HepG2 (cell line): Measurements from ENCODE around the gene PPM1F.

Experiments
- CREB1 ChIP-seq, 2 experiments: fragments of 450-650 bp in 1 of 2; IDR thresholded peaks; 2 replicates each; pipeline ENCODE4 v1.6.1; 2016 to 2017; ENCODE audit warnings: control low read depth in 1 of 2, mild to moderate bottlenecking in 1 of 2, missing compliant biosample characterization in 1 of 2, missing genetic modification characterization in 1 of 2
- HMG20A ChIP-seq: IDR thresholded peaks from 2 replicates; pipeline ENCODE4 v1.6.1; 2016; ENCODE audit warnings: borderline replicate concordance
- MAFF ChIP-seq: IDR thresholded peaks from 2 replicates; pipeline ENCODE4 v1.6.1; 2011; ENCODE audit warnings: low read depth, low read length, improper control_type of control experiment
- NCOA5 ChIP-seq: sonication (generic); formaldehyde crosslinking; IDR thresholded peaks from 2 replicates; pipeline ENCODE4 v1.4.0; 2020; ENCODE audit warnings: missing genetic modification reagents
- RFX1 ChIP-seq: fragments of 450-650 bp; IDR thresholded peaks from 2 replicates; pipeline ENCODE4 v1.6.1; 2017
- ZNF253 ChIP-seq: sonication (generic); formaldehyde crosslinking; IDR thresholded peaks from 2 replicates; pipeline ENCODE4 v1.8.0; 2022; ENCODE audit warnings: mild to moderate bottlenecking, missing genetic modification reagents, borderline replicate concordance
- ZNF326 ChIP-seq: sonication (generic); formaldehyde crosslinking; IDR thresholded peaks from 2 replicates; pipeline ENCODE4 v1.4.0; 2020; ENCODE audit warnings: missing genetic modification reagents, borderline replicate concordance
- TF ChIP-seq, protein P1 (sequence below): sonication (generic); formaldehyde crosslinking; IDR thresholded peaks from 2 replicates; pipeline ENCODE4 v1.5.0; 2020; ENCODE audit warnings: mild to moderate bottlenecking, missing genetic modification reagents, moderate library complexity
- TF ChIP-seq, protein P2 (sequence below): sonication (generic); formaldehyde crosslinking; IDR thresholded peaks from 2 replicates; pipeline ENCODE4 v1.8.0; 2022; ENCODE audit warnings: mild to moderate bottlenecking, missing genetic modification reagents, borderline replicate concordance

DNA sequence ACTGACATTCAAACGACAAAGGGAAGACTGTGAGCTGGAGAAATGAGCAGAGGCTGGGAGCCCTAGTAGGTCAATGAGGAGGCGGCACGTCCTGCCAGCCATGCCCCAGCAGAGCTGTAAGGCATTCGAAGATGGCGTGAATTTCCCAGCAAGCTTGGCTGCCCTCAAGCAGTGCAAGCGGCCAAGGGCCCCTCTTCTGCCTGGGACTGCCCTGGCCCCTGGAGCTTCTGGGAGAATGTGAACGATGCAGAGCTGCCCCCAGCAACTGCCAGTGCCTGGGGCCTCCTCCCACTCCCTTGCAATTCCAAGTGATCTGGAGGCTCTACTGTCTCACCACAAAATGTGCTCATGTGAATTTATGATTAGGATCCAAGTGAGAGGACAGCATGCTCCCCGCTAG lies 4.3 kb downstream of the PPM1F start:
- TF ChIP-seq MAFF: no peak
- TF ChIP-seq RFX1: no peak
- TF ChIP-seq ZNF253 (CRISPR knock-in tag): no peak
- TF ChIP-seq NCOA5 (CRISPR knock-in tag): no peak
- TF ChIP-seq, protein P1, sequence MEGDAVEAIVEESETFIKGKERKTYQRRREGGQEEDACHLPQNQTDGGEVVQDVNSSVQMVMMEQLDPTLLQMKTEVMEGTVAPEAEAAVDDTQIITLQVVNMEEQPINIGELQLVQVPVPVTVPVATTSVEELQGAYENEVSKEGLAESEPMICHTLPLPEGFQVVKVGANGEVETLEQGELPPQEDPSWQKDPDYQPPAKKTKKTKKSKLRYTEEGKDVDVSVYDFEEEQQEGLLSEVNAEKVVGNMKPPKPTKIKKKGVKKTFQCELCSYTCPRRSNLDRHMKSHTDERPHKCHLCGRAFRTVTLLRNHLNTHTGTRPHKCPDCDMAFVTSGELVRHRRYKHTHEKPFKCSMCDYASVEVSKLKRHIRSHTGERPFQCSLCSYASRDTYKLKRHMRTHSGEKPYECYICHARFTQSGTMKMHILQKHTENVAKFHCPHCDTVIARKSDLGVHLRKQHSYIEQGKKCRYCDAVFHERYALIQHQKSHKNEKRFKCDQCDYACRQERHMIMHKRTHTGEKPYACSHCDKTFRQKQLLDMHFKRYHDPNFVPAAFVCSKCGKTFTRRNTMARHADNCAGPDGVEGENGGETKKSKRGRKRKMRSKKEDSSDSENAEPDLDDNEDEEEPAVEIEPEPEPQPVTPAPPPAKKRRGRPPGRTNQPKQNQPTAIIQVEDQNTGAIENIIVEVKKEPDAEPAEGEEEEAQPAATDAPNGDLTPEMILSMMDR (CRISPR knock-in tag): no peak
- TF ChIP-seq, protein P2, sequence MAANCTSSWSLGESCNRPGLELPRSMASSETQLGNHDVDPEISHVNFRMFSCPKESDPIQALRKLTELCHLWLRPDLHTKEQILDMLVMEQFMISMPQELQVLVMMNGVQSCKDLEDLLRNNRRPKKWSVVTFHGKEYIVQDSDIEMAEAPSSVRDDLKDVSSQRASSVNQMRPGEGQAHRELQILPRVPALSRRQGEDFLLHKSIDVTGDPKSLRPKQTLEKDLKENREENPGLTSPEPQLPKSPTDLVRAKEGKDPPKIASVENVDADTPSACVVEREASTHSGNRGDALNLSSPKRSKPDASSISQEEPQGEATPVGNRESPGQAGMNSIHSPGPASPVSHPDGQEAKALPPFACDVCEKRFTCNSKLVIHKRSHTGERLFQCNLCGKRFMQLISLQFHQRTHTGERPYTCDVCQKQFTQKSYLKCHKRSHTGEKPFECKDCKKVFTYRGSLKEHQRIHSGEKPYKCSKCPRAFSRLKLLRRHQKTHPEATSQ (CRISPR knock-in tag): no peak
- no peak for TF ChIP-seq CREB1 (IDR thresholded peaks at IDR 0.05)
- TF ChIP-seq CREB1 (CRISPR knock-in tag; IDR thresholded peaks at IDR 0.05): no peak
- no peak for TF ChIP-seq HMG20A (CRISPR knock-in tag)
- no peak for TF ChIP-seq ZNF326 (CRISPR knock-in tag)
